MCF 10A (cell line): Measurements from ENCODE around the gene KAT6B. TPM values are rescaled to one million over a fixed set of nuclear protein-coding genes. Genes with fewer than 3 reads are reported as not detected.

Source experiments
- BruUV-seq: library from RNA; stranded (reverse); fragments of 400-500 nt; replicated peaks from 2 replicates; lab custom pipeline; 2021; lab: Mats Ljungman, UMichigan
- CTCF ChIA-PET: fragments of 300-600 bp; sonication (Branson Sonifier 250); formaldehyde crosslinking; extraction: SDS; loops from one replicate; lab custom pipeline; 2021; ENCODE audit warnings: antibody characterized with exemption, inconsistent platforms; lab: Yijun Ruan, JAX
- POLR2A ChIA-PET: fragments of 300-600, 350-650 bp; sonication (Branson Sonifier 250); formaldehyde crosslinking; extraction: SDS; loops from one replicate; lab custom pipeline; 2020; ENCODE audit warnings: antibody characterized with exemption, inconsistent platforms; lab: Yijun Ruan, JAX
- DNase-seq: peaks from one replicate; pipeline ENCODE4 v3.0.0-alpha.2; 2018; ENCODE audit not compliant: unreplicated experiment
- H3K27ac Mint-ChIP-seq: one replicate; pipeline ENCODE4 v1.8.0; 2022; ENCODE audit warnings: mild to moderate bottlenecking, low read depth, mixed read lengths; ENCODE audit not compliant: unreplicated experiment
- H3K27me3 Mint-ChIP-seq: one replicate; pipeline ENCODE4 v1.8.0; 2022; ENCODE audit warnings: mixed read lengths; ENCODE audit not compliant: insufficient read depth, unreplicated experiment
- H3K36me3 Mint-ChIP-seq: one replicate; pipeline ENCODE4 v1.8.0; 2022; ENCODE audit warnings: mild to moderate bottlenecking, moderate library complexity, mixed read lengths; ENCODE audit not compliant: insufficient read depth, unreplicated experiment
- H3K4me1 Mint-ChIP-seq: one replicate; pipeline ENCODE4 v1.8.0; 2022; ENCODE audit warnings: mixed read lengths; ENCODE audit not compliant: insufficient read depth, unreplicated experiment
- H3K4me3 Mint-ChIP-seq: one replicate; pipeline ENCODE4 v1.8.0; 2022; ENCODE audit warnings: mild to moderate bottlenecking, moderate library complexity, mixed read lengths; ENCODE audit not compliant: unreplicated experiment
- H3K9me3 Mint-ChIP-seq: one replicate; pipeline ENCODE4 v1.8.0; 2022; ENCODE audit warnings: mixed read lengths; ENCODE audit not compliant: unreplicated experiment
- CTCF ChIP-seq: fragments of 200-600 bp; IDR thresholded peaks from one replicate; pipeline ENCODE4 v1.8.0; 2022; ENCODE audit warnings: antibody characterized with exemption, mild to moderate bottlenecking; ENCODE audit not compliant: unreplicated experiment
- intact Hi-C: fragments of 100-400 bp; cut with micrococcal nuclease; formaldehyde crosslinking; loops from 2 replicates; pipeline ENCODE4 v1.14.1; 2022
- total RNA-seq: library from RNA; stranded (reverse); gene quantifications from 2 replicates; pipeline ENCODE4 v1.2.3, GENCODE V29; 2022

KAT6B gene
- total RNA-seq, 1 experiment from 2014 or later, result 18.3 TPM

GRCh38 chr10:75072727-75073126 lies 246.3 kb downstream of the KAT6B start:
- Mint-ChIP-seq H3K4me3 (no peak overlapping the region), H3K36me3 (no peaks in the 10 kb centered on the region), H3K4me1 (peaks cover 6% of the 10 kb centered on the region), H3K27ac (no peak overlapping the region), H3K9me3 (no peaks in the 10 kb centered on the region), H3K27me3 (no peaks in the 10 kb centered on the region)
- ChIA-PET POLR2A (interaction anchor here (0.7 kb wide), 1 partner anchor 237 kb away, joined by 3 read pairs; no protein-coding TSS in a partner anchor), CTCF (no interaction called here)
- DNase-seq, result no peak
- no TSS peak for BruUV-seq
- TF ChIP-seq CTCF, result no peak
- intact Hi-C loops, result no loop called here

- Mint-ChIP-seq H3K4me3 (no peak overlapping the region), H3K36me3 (no peaks in the 10 kb centered on the region), H3K9me3 (no peaks in the 10 kb centered on the region), H3K27me3 (no peaks in the 10 kb centered on the region), H3K4me1 (peaks cover 3% of the 10 kb centered on the region), H3K27ac (no peak overlapping the region)
- intact Hi-C loops, result no loop called here
- BruUV-seq, result no TSS peak
- no peak for TF ChIP-seq CTCF
- no peak for DNase-seq
- POLR2A ChIA-PET, result interaction anchor here (0.7 kb wide), 1 partner anchor 236 kb away, joined by 3 read pairs; no protein-coding TSS in a partner anchor
- CTCF ChIA-PET, result no interaction called here
Observed at GRCh38 chr10:75073442-75073841, 247.0 kb downstream of the KAT6B start.

- BruUV-seq, result no TSS peak
- Mint-ChIP-seq H3K4me3 (no peak overlapping the region), H3K27ac (no peak overlapping the region), H3K36me3 (no peaks in the 10 kb centered on the region), H3K4me1 (peaks cover 3% of the 10 kb centered on the region), H3K9me3 (no peaks in the 10 kb centered on the region), H3K27me3 (no peaks in the 10 kb centered on the region)
- no peak for TF ChIP-seq CTCF
- no peak for DNase-seq
- CTCF ChIA-PET, result interaction anchor here (0.7 kb wide), 1 partner anchor 215 kb away, joined by 5 read pairs; no protein-coding TSS in a partner anchor
- intact Hi-C loops, result no loop called here
- POLR2A ChIA-PET, result interaction anchor here (0.6 to 0.8 kb wide), 3 partner anchors 235 to 768 kb away, joined by 3 read pairs; no protein-coding TSS in a partner anchor
Observed at GRCh38 chr10:75074711-75075445, 248.5 kb downstream of the KAT6B start.

GRCh38 chr10:75076348-75076747 lies 249.9 kb downstream of the KAT6B start:
- no peak for TF ChIP-seq CTCF
- Mint-ChIP-seq H3K27ac (no peak overlapping the region), H3K27me3 (no peaks in the 10 kb centered on the region), H3K36me3 (no peaks in the 10 kb centered on the region), H3K4me3 (no peak overlapping the region), H3K9me3 (no peaks in the 10 kb centered on the region), H3K4me1 (peaks cover 6% of the 10 kb centered on the region)
- ChIA-PET POLR2A (interaction anchor here (0.7 kb wide), 1 partner anchor 19 kb away, joined by 3 read pairs; no protein-coding TSS in a partner anchor), CTCF (interaction anchor here (0.9 kb wide), 1 partner anchor 55 kb away, joined by 3 read pairs; no protein-coding TSS in a partner anchor)
- BruUV-seq, result no TSS peak
- DNase-seq, result no peak
- intact Hi-C loops, result no loop called here
